Stomach (tissue), 9 donors: ENCODE measurements around the gene CARD11. TPM values are rescaled to one million over a fixed set of nuclear protein-coding genes. Genes with fewer than 3 reads are reported as not detected.

Experiments
- DNase-seq, 2 donors: peaks; one replicate each; pipeline versions ENCODE4 v3.0.0 to v3.0.0-alpha.2; 2013 to 2019
- H3K27ac ChIP-seq, 5 donors: fragments of 200-600 bp in 4 of 5; sonication (generic) in 4 of 5; one replicate each; pipeline ENCODE4 v1.5.1; 2013 to 2019; ENCODE audit warnings: mild to moderate bottlenecking in 1 of 5, moderate library complexity in 1 of 5
- H3K27me3 ChIP-seq, 3 donors: fragments of 200-600 bp; sonication (generic); one replicate each; pipeline ENCODE4 v1.5.1; 2017 to 2019; ENCODE audit warnings: mixed run types in 1 of 3
- H3K36me3 ChIP-seq, 4 donors: fragments of 200-600 bp; sonication (generic); 1 replicate in 3 of 4; 2 replicates in 1 of 4; pipeline ENCODE4 v1.5.1; 2016 to 2019
- H3K4me1 ChIP-seq, 4 donors: fragments of 200-600 bp; sonication (generic); one replicate each; pipeline ENCODE4 v1.5.1; 2016 to 2019
- H3K4me3 ChIP-seq, 4 donors: fragments of 200-600 bp; sonication (generic) in 3 of 4; one replicate each; pipeline ENCODE4 v1.5.1; 2016 to 2019; ENCODE audit warnings: mild to moderate bottlenecking in 1 of 4
- H3K9me3 ChIP-seq, 4 donors: fragments of 200-600 bp; sonication (generic); one replicate each; pipeline ENCODE4 v1.5.1; 2016 to 2019
- EP300 ChIP-seq: sonication (generic); formaldehyde crosslinking; IDR thresholded peaks from one replicate; pipeline ENCODE4 v1.6.1; 2017; ENCODE audit warnings: antibody characterized with exemption
- POLR2A ChIP-seq, 4 donors: fragments of 450-650 bp; IDR thresholded peaks; one replicate each; pipeline ENCODE4 v1.6.1; 2016; ENCODE audit warnings: antibody characterized with exemption in 4 of 4, control low read depth in 2 of 4, mild to moderate bottlenecking in 1 of 4, moderate library complexity in 1 of 4
- POLR2AphosphoS5 ChIP-seq, 3 donors: sonication (generic); formaldehyde crosslinking; IDR thresholded peaks; one replicate each; pipeline ENCODE4 v1.6.1; 2016; ENCODE audit warnings: antibody characterized with exemption in 3 of 3
- WGBS, 5 donors: extraction: QIAGEN DNeasy Blood & Tissue Kit in 3 of 5; methylation state at CpG; one replicate each; pipeline versions ENCODE4 v1.1.5 to v1.1.7; 2013 to 2018; 5-methylcytosine and 5-hydroxymethylcytosine counted together
- intact Hi-C: fragments of 100-400 bp; cut with DNase I; formaldehyde crosslinking; loops from one replicate; pipeline ENCODE4 v1.15.1; 2023; ENCODE audit warnings: low total_unique reads
- polyA plus RNA-seq, 3 donors: library from polyadenylated mRNA; stranded (reverse); fragments of 200-250 nt; gene quantifications; one replicate each; pipeline ENCODE4 v1.2.3, GENCODE V29; 2013
- total RNA-seq, 5 donors: library from RNA; depleted of rRNA; stranded (reverse); fragments of >200 nt; gene quantifications; one replicate each; pipeline versions ENCODE4 v1.1.0 to v1.2.3, GENCODE V29; 2014 to 2016
- TF ChIP-seq, protein P1 (sequence below), 7 experiments: fragments of 450-650 bp in 4 of 7; fragments of 200-600 bp in 3 of 7; sonication (generic) in 3 of 7; IDR thresholded peaks; one replicate each; pipeline ENCODE4 v1.5.1; 2016 to 2019; ENCODE audit warnings: antibody characterized with exemption in 7 of 7, control low read depth in 2 of 7, mild to moderate bottlenecking in 1 of 7
- donor health status: healthy with polysubstance abuse.
- donor health status: Bipolar disorder and iron deficiency.
- donor health status: healthy.

CARD11 gene
- total and polyA plus RNA-seq, 8 donors = 0.45 to 9.7 (median 1.8) TPM; not detected in 1

DNA sequence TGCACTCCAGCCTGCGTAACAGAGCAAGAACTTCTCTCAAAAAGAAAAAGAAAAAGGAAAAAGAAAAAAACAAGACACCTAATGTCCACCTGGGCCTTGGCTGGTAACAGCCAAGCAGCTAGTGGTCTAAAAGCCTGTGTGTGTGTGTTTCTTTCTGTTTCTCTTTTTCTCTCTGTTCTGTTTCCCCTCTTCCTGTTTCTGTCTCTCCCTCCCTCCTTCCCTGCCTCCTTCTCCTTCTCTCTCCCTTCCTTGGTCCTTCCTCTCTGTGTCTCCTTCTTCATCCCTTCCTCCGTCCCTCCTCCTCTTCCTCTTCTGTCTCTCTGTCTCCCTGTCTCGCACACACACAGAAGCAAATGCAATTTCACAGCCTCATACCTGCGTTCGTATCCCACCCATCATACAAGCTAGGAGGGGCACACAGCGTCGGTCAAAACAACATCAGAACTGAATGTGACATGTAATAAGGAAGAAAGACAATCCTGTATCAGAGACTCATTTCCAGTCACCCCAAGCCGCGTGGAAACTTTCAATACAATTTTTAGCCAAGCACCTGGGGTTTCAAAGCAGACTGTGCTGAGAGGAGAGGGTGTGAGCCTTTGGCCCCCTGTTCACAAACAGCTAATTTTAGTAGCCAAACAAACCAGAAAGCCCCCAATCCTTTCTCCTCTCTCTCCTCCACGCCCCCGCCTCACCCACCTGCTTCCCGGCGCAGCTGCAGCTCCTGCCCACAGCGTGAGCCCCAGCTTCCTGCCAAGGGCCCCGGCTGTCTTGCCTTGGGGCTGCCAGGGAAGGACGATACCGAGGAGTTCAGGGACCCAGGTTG is 149.3 kb downstream of the CARD11 start:
- Histone ChIP-seq H3K27me3 (peaks cover 0 to 18% (median 0%) of the 10 kb centered on the region in 3 donors), H3K27ac (no peak overlapping the region), H3K4me1 (no peaks in the 10 kb centered on the region), H3K36me3 (no peaks in the 10 kb centered on the region), H3K9me3 (peaks cover 0 to 9% (median 6%) of the 10 kb centered on the region in 4 donors), H3K4me3 (peak overlapping the region in 1 of 4 donors; percentile 9)
- 42 to 50% (median 47%) methylated on average over 16 to 17 of the region's 17 CpGs for WGBS, 5 donors
- no peak for TF ChIP-seq POLR2A (IDR thresholded peaks at IDR 0.05)
- TF ChIP-seq, protein P1, sequence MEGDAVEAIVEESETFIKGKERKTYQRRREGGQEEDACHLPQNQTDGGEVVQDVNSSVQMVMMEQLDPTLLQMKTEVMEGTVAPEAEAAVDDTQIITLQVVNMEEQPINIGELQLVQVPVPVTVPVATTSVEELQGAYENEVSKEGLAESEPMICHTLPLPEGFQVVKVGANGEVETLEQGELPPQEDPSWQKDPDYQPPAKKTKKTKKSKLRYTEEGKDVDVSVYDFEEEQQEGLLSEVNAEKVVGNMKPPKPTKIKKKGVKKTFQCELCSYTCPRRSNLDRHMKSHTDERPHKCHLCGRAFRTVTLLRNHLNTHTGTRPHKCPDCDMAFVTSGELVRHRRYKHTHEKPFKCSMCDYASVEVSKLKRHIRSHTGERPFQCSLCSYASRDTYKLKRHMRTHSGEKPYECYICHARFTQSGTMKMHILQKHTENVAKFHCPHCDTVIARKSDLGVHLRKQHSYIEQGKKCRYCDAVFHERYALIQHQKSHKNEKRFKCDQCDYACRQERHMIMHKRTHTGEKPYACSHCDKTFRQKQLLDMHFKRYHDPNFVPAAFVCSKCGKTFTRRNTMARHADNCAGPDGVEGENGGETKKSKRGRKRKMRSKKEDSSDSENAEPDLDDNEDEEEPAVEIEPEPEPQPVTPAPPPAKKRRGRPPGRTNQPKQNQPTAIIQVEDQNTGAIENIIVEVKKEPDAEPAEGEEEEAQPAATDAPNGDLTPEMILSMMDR (IDR thresholded peaks at IDR 0.05) = no peak
- TF ChIP-seq POLR2AphosphoS5 (IDR thresholded peaks at IDR 0.05) = no peak
- TF ChIP-seq EP300 = no peak
- DNase-seq = peak; percentile 32 to 37
- intact Hi-C loops = no loop called here

DNA sequence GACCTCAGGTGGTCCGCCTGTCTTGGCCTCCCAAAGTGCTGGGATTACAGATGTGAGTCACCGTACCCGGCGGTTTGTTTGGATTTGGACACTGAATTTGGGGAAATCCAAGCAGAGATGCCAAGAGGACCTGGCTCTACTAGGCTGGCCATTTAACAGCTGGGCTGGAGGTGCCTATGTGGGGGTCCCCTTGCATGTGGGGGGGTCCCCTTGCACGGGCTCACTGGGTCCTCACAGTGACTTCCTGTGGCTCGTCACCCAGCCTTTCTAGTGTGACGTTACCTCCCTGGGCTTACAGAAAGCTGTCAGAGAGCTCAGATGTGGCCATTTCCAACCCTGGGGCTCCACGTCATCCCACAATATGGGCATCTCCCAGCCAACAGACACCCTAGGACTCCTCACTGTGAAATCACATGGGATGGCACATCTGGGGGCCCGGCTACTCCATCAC is 150.2 kb downstream of the CARD11 start:
- TF ChIP-seq POLR2A (IDR thresholded peaks at IDR 0.05) = no peak
- TF ChIP-seq POLR2AphosphoS5 (IDR thresholded peaks at IDR 0.05) = no peak
- no peak for TF ChIP-seq EP300
- TF ChIP-seq, protein P1 (IDR thresholded peaks at IDR 0.05) = no peak
- intact Hi-C loops = no loop called here
- DNase-seq = no peak
- 60 to 67% (median 65%) methylated on average over 9 of the region's 9 CpGs for WGBS, 5 donors
- peaks cover 0 to 18% (median 0%) of the 10 kb centered on the region in 3 donors for H3K27me3 ChIP-seq
- no peak overlapping the region for H3K27ac ChIP-seq
- no peaks in the 10 kb centered on the region for H3K36me3 ChIP-seq
- H3K4me3 ChIP-seq = no peak overlapping the region
- H3K9me3 ChIP-seq = peaks cover 0 to 4% (median under 1%) of the 10 kb centered on the region in 4 donors
- H3K4me1 ChIP-seq = no peaks in the 10 kb centered on the region

DNA sequence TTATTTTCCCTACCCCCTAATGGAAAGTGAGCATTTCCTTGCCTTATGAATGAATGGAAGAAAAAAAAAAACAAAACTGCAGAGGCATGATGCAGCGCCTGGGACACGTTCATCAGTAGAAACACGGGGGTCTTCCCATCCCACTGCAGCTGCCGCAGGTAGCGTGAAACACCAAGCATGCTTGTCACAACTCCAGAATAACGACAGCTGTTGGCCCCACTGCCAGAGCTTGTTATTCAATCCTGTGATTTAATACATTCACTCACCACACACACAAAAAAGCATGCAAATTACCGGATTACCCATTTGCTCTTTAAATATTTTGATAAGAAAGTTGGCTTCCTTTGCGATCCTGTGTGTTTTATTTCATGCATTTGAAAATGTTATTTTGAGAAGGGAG is 151.1 kb downstream of the CARD11 start:
- no peak overlapping the region for H3K27ac ChIP-seq
- TF ChIP-seq, protein P1 (IDR thresholded peaks at IDR 0.05) = no peak
- no peak for TF ChIP-seq EP300
- no peak for TF ChIP-seq POLR2A (IDR thresholded peaks at IDR 0.05)
- TF ChIP-seq POLR2AphosphoS5 (IDR thresholded peaks at IDR 0.05) = no peak
- DNase-seq = no peak
- H3K9me3 ChIP-seq = no peaks in the 10 kb centered on the region
- H3K4me3 ChIP-seq = no peak overlapping the region
- WGBS, 5 donors = 34 to 52% (median 51%) methylated on average over 8 of the region's 8 CpGs
- intact Hi-C loops = no loop called here
- H3K27me3 ChIP-seq = peaks cover 0 to 18% (median 0%) of the 10 kb centered on the region in 3 donors
- H3K36me3 ChIP-seq = no peaks in the 10 kb centered on the region
- no peaks in the 10 kb centered on the region for H3K4me1 ChIP-seq

DNA sequence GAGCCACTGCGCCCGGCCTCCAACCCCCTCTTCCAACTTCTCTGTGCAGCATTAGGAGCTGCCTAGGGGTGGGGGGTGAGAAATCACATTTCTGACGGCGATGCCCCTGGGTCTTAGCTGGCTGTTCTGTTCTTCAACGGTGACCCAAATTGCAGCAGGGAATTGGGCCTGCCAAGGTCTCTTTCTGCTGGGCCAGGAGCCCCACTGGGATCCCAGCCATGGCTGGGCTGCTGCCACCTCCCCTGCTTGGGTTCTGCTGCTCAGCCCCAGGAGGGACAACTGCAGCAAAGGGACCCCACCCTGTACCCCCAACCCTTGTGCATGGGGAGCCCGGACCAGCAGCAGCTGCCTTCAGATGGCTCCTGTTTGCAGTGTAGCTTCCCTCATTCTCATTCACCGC is 155.9 kb downstream of the CARD11 start:
- no peaks in the 10 kb centered on the region for H3K36me3 ChIP-seq
- H3K4me1 ChIP-seq = peaks cover 0 to 4% (median 0%) of the 10 kb centered on the region in 4 donors
- no peaks in the 10 kb centered on the region for H3K9me3 ChIP-seq
- DNase-seq = no peak
- peaks cover 0 to 10% (median 0%) of the 10 kb centered on the region in 3 donors for H3K27me3 ChIP-seq
- TF ChIP-seq, protein P1 (IDR thresholded peaks at IDR 0.05) = no peak
- no peak for TF ChIP-seq EP300
- TF ChIP-seq POLR2AphosphoS5 (IDR thresholded peaks at IDR 0.05) = no peak
- TF ChIP-seq POLR2A (IDR thresholded peaks at IDR 0.05) = no peak
- WGBS, 5 donors = 64 to 84% (median 71%) methylated on average over 7 of the region's 7 CpGs
- no peak overlapping the region for H3K27ac ChIP-seq
- intact Hi-C loops = loop anchor here (10.0 kb wide), 2 partner anchors 267 to 1007 kb away; no protein-coding TSS in a partner anchor
- H3K4me3 ChIP-seq = no peak overlapping the region
